Neural progenitor cell (in vitro differentiated cells): Measurements from ENCODE around the gene ROBO2. TPM values are rescaled to one million over a fixed set of nuclear protein-coding genes. Genes with fewer than 3 reads are reported as not detected.
"Not testable (repeated sequence)": the region's sequence is repeated elsewhere in the genome, so short reads cannot be mapped to it uniquely, and the experiment has no call there.

ENCODE experiments used
- DNase-seq: peaks from one replicate; pipeline ENCODE4 v3.0.0-alpha.2; 2016; ENCODE audit warnings: low spot score
- H2AFZ ChIP-seq: fragments of 200-600 bp; sonication (generic); replicated peaks from 2 replicates; pipeline ENCODE4 v1.6.1; 2016; ENCODE audit warnings: antibody characterized with exemption
- H3F3A ChIP-seq: fragments of 200-600 bp; sonication (generic); 2 replicates; pipeline ENCODE4 v1.6.1; 2016; ENCODE audit warnings: antibody characterized with exemption, low read depth
- H3K27ac ChIP-seq: fragments of 200-600 bp; sonication (generic); 2 replicates; pipeline ENCODE4 v1.5.1; 2016; ENCODE audit warnings: mild to moderate bottlenecking
- H3K27me3 ChIP-seq: fragments of 200-600 bp; sonication (generic); 2 replicates; pipeline ENCODE4 v1.6.1; 2016; ENCODE audit warnings: mild to moderate bottlenecking, moderate library complexity
- H3K36me3 ChIP-seq: fragments of 200-600 bp; sonication (generic); 2 replicates; pipeline ENCODE4 v1.5.1; 2016
- H3K4me1 ChIP-seq: fragments of 200-600 bp; sonication (generic); 2 replicates; pipeline ENCODE4 v1.6.1; 2016; ENCODE audit warnings: mixed run types
- H3K4me2 ChIP-seq: fragments of 200-600 bp; sonication (generic); 2 replicates; pipeline ENCODE4 v1.6.1; 2016
- H3K4me3 ChIP-seq: fragments of 200-600 bp; sonication (generic); 2 replicates; pipeline ENCODE4 v1.5.1; 2016
- H3K79me2 ChIP-seq: fragments of 200-600 bp; sonication (generic); 2 replicates; pipeline ENCODE4 v1.6.1; 2016; ENCODE audit warnings: low read depth
- H3K9ac ChIP-seq: fragments of 200-600 bp; sonication (generic); 2 replicates; pipeline ENCODE4 v1.6.1; 2016
- H3K9me3 ChIP-seq: fragments of 200-600 bp; sonication (generic); 2 replicates; pipeline ENCODE4 v1.5.1; 2016; ENCODE audit warnings: low read depth
- H4K20me1 ChIP-seq: fragments of 200-600 bp; sonication (generic); 2 replicates; pipeline ENCODE4 v1.6.1; 2016; ENCODE audit warnings: low read depth
- H3K27ac Mint-ChIP-seq: 3 replicates; pipeline ENCODE4 v1.8.0; 2021; ENCODE audit warnings: mixed read lengths
- H3K27me3 Mint-ChIP-seq: 2 replicates; pipeline ENCODE4 v1.8.0; 2022; ENCODE audit warnings: low read depth, mild to moderate bottlenecking, inconsistent platforms, moderate library complexity, mixed read lengths; ENCODE audit not compliant: insufficient read depth
- H3K36me3 Mint-ChIP-seq: 3 replicates; pipeline ENCODE4 v1.8.0; 2021; ENCODE audit warnings: mixed read lengths
- H3K4me1 Mint-ChIP-seq: 3 replicates; pipeline ENCODE4 v1.8.0; 2021; ENCODE audit warnings: mixed read lengths
- H3K4me3 Mint-ChIP-seq: 3 replicates; pipeline ENCODE4 v1.8.0; 2021; ENCODE audit warnings: mild to moderate bottlenecking, moderate library complexity, mixed read lengths
- H3K9me3 Mint-ChIP-seq: 3 replicates; pipeline ENCODE4 v1.8.0; 2020; ENCODE audit warnings: mixed read lengths
- CTCF ChIP-seq: fragments of 200-600 bp; sonication (generic); IDR thresholded peaks from 2 replicates; pipeline ENCODE4 v1.5.1; 2017; ENCODE audit warnings: antibody characterized with exemption, mild to moderate bottlenecking
- EZH2 ChIP-seq: fragments of 200-600 bp; sonication (generic); IDR thresholded peaks from 2 replicates; pipeline ENCODE4 v1.6.1; 2017; ENCODE audit warnings: antibody characterized with exemption, mild to moderate bottlenecking, moderate library complexity
- EZH2phosphoT487 ChIP-seq: fragments of 200-600 bp; sonication (generic); IDR thresholded peaks from 2 replicates; pipeline ENCODE4 v1.6.1; 2017; ENCODE audit warnings: antibody characterized with exemption
- total RNA-seq: library from RNA; depleted of rRNA; stranded (reverse); fragments of >200 nt; gene quantifications from 2 replicates; pipeline ENCODE4 v1.2.3, GENCODE V29; 2015; ENCODE audit warnings: low replicate concordance

Gene ROBO2
- total RNA-seq, 1 donor from 2014 or later, result 15.0 TPM

GRCh38 chr3:77404871-77405270, 365.0 kb downstream of the ROBO2 start:
- Histone ChIP-seq H3K4me1 (peaks cover 17% of the 10 kb centered on the region), H3K4me3 (no peak overlapping the region), H4K20me1 (no peaks in the 10 kb centered on the region), H3K36me3 (no peaks in the 10 kb centered on the region), H3K27ac (no peak overlapping the region), H3K9ac (no peak overlapping the region), H3F3A (no peaks in the 10 kb centered on the region), H3K27me3 (no peaks in the 10 kb centered on the region), H3K79me2 (no peaks in the 10 kb centered on the region), H2AFZ (no peak overlapping the region), H3K9me3 (no peaks in the 10 kb centered on the region), H3K4me2 (no peak overlapping the region)
- no peak for DNase-seq
- Mint-ChIP-seq H3K27ac (no peak overlapping the region), H3K9me3 (no peaks in the 10 kb centered on the region), H3K4me3 (no peak overlapping the region), H3K27me3 (peaks cover 4% of the 10 kb centered on the region), H3K4me1 (no peaks in the 10 kb centered on the region), H3K36me3 (peaks cover 6% of the 10 kb centered on the region)
- TF ChIP-seq EZH2 (no peak), EZH2phosphoT487 (no peak), CTCF (no peak)

- Mint-ChIP-seq H3K4me3 (no peak overlapping the region), H3K27me3 (peaks cover 7% of the 10 kb centered on the region), H3K4me1 (no peaks in the 10 kb centered on the region), H3K9me3 (no peaks in the 10 kb centered on the region), H3K27ac (no peak overlapping the region), H3K36me3 (peaks cover 2% of the 10 kb centered on the region)
- no peaks in the 10 kb centered on the region for H3F3A ChIP-seq
- no peak overlapping the region for H3K27ac ChIP-seq
- H3K79me2 ChIP-seq, result no peaks in the 10 kb centered on the region
- peak overlapping the region; percentile 35 for H3K4me2 ChIP-seq
- no peak for TF ChIP-seq CTCF
- peak; percentile 31 for TF ChIP-seq EZH2phosphoT487
- no peak for TF ChIP-seq EZH2
- H3K4me1 ChIP-seq, result peaks cover 17% of the 10 kb centered on the region
- no peaks in the 10 kb centered on the region for H4K20me1 ChIP-seq
- H3K4me3 ChIP-seq, result no peak overlapping the region
- no peak overlapping the region for H3K9ac ChIP-seq
- no peaks in the 10 kb centered on the region for H3K9me3 ChIP-seq
- no peak overlapping the region for H2AFZ ChIP-seq
- no peaks in the 10 kb centered on the region for H3K27me3 ChIP-seq
- no peaks in the 10 kb centered on the region for H3K36me3 ChIP-seq
- peak; percentile 63 for DNase-seq
Measured at GRCh38 chr3:77407441-77407840, 367.5 kb downstream of the ROBO2 start.

GRCh38 chr3:77410334-77410733, 370.4 kb downstream of the ROBO2 start:
- not testable (repeated sequence) for H3K27ac Mint-ChIP-seq, H3F3A ChIP-seq, H3K4me3 Mint-ChIP-seq, H3K4me1 Mint-ChIP-seq, H3K4me3 ChIP-seq, H3K9ac ChIP-seq, DNase-seq, H3K27me3 Mint-ChIP-seq, H3K9me3 ChIP-seq, H2AFZ ChIP-seq, H3K27ac ChIP-seq, H3K9me3 Mint-ChIP-seq, H3K27me3 ChIP-seq, H3K79me2 ChIP-seq, H4K20me1 ChIP-seq, H3K36me3 Mint-ChIP-seq, H3K36me3 ChIP-seq, H3K4me2 ChIP-seq
- H3K4me1 ChIP-seq, result peaks cover 17% of the 10 kb centered on the region

- Histone ChIP-seq H3K27ac (no peak overlapping the region), H3K27me3 (no peaks in the 10 kb centered on the region), H3K4me2 (no peak overlapping the region), H3K36me3 (no peaks in the 10 kb centered on the region), H3K4me1 (peaks cover 17% of the 10 kb centered on the region), H3K79me2 (no peaks in the 10 kb centered on the region), H3F3A (no peaks in the 10 kb centered on the region), H3K9ac (no peak overlapping the region), H3K9me3 (no peaks in the 10 kb centered on the region), H2AFZ (no peak overlapping the region), H4K20me1 (no peaks in the 10 kb centered on the region), H3K4me3 (no peak overlapping the region)
- peaks cover 6% of the 10 kb centered on the region for H3K27me3 Mint-ChIP-seq
- H3K36me3 Mint-ChIP-seq, result no peaks in the 10 kb centered on the region
- H3K9me3 Mint-ChIP-seq, result no peaks in the 10 kb centered on the region
- no peak for DNase-seq
- H3K27ac Mint-ChIP-seq, result no peak overlapping the region
- H3K4me3 Mint-ChIP-seq, result no peak overlapping the region
- TF ChIP-seq EZH2 (no peak), EZH2phosphoT487 (no peak), CTCF (no peak)
- H3K4me1 Mint-ChIP-seq, result no peaks in the 10 kb centered on the region
Measured at GRCh38 chr3:77411334-77411733, 371.4 kb downstream of the ROBO2 start.
